AG04450 (cell line): ENCODE measurements around the gene ZNF606. TPM values are rescaled to one million over a fixed set of nuclear protein-coding genes. Genes with fewer than 3 reads are reported as not detected.

Experiments
- CTCF ChIA-PET: fragments of 300-600, 350-600 bp; formaldehyde crosslinking; extraction: SDS; loops from one replicate; lab custom pipeline; 2022; ENCODE audit warnings: antibody characterized with exemption, inconsistent platforms; lab: Charles Lee
- POLR2A ChIA-PET: fragments of 350-600 bp; formaldehyde crosslinking; extraction: SDS; loops from one replicate; lab custom pipeline; 2021; ENCODE audit warnings: antibody characterized with exemption, inconsistent platforms; lab: Yijun Ruan, JAX
- DNase-seq: peaks from one replicate; pipeline ENCODE4 v3.0.0-alpha.2; 2011; ENCODE audit warnings: low read depth, low spot score
- H3K27ac ChIP-seq: one replicate; pipeline ENCODE4 v1.5.1; 2012; ENCODE audit warnings: low read depth, low read length, control low read depth
- H3K27me3 ChIP-seq: one replicate; pipeline ENCODE4 v1.6.0; 2012; ENCODE audit warnings: low read length; ENCODE audit not compliant: control insufficient read depth, insufficient read depth
- H3K4me3 ChIP-seq: 2 replicates; pipeline ENCODE4 v1.5.1; 2011; ENCODE audit warnings: mild to moderate bottlenecking, low read depth, low read length, control low read depth
- H3K9me3 ChIP-seq: 2 replicates; pipeline ENCODE4 v1.5.1; 2012; ENCODE audit warnings: low read length; ENCODE audit not compliant: control insufficient read depth, insufficient read depth
- CTCF ChIP-seq: IDR thresholded peaks from 2 replicates; pipeline ENCODE4 v1.5.1; 2011; ENCODE audit warnings: low read depth, low read length, control low read depth, inconsistent platforms
- polyA plus RNA-seq: library from polyadenylated mRNA; depleted of rRNA; stranded (reverse); fragments of >200 nt; gene quantifications from 2 replicates; pipeline ENCODE4 v1.2.3, GENCODE V29; 2011

The ZNF606 gene
- polyA plus RNA-seq, 1 experiment = 4.9 TPM

DNA sequence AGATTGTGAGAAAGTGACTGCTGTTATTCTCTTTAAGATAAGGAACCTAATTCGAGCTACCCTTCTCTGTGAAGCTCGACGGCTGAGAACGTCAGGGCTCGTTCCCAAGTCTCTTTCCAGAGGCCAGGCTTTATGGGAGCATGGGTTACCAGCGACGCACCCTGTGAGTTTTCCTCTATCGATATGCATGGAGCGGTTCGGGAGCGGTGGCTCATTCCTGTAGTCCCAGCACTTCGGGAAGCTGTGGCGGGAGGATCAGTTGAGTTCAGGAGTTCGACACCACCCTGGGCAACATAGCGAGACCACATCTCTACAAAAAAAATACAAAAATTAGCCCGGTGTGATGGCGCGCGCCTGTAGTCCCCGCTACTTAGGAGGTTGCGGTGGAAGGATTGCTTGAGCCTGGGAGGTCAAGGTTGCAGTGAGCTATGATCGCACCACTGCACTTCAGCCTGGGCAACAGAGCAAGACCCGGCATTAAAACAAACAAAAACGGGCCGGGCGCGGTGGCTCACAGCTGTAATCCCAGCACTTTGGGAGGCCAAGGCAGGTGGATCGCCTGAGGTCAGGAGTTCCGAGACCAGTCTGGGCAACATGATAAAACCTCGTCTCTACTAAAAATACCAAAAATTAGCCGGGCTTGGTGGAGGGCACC lies 681 bp upstream of the ZNF606 start:
- ChIA-PET CTCF (no interaction called here), POLR2A (interaction anchor here (1.0 to 1.7 kb wide), 4 partner anchors 56 to 275 kb away, joined by 3 to 11 read pairs (median 4); partner anchors contain the start of genes ZNF135, ZNF329 and ZNF8)
- Histone ChIP-seq H3K4me3 (peak overlapping the region; percentile 92), H3K27ac (peak overlapping the region; percentile 47), H3K9me3 (peaks cover 87% of the 10 kb centered on the region), H3K27me3 (no peaks in the 10 kb centered on the region)
- TF ChIP-seq CTCF = no peak
- no peak for DNase-seq

DNA sequence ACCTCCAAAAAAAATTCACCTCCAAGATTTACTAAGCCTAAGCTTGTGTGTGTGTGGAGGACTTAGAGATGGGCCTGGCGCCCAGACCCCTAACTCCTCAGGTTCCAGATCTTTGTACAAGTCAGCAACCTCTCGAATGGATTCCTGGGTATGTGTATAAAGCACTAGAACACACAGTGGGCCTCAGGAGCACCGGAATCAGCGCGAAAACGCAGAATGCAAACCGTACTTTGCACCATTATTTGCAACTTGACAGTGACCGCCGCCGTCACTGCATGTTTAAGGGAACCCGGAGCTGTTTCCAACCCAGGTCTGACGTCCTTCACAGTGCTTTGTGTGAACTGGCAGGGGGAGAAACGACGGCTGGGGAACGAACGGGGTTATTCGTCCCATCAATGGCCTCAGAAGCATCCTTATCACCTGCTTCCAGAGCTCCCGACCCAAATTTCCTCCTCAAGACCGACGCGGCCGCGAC lies 688 bp downstream of the ZNF606 start:
- peaks cover 74% of the 10 kb centered on the region for H3K9me3 ChIP-seq
- no peaks in the 10 kb centered on the region for H3K27me3 ChIP-seq
- CTCF ChIA-PET = no interaction called here
- no peak for TF ChIP-seq CTCF
- peak overlapping the region; percentile 65 for H3K27ac ChIP-seq
- POLR2A ChIA-PET = interaction anchor here (0.6 to 1.7 kb wide), 6 partner anchors 10 to 181 kb away, joined by 3 to 11 read pairs (median 6); partner anchors contain the start of genes ZNF135, ZNF274 and ZNF329
- no peak for DNase-seq
- peak overlapping the region; percentile 92 for H3K4me3 ChIP-seq

DNA sequence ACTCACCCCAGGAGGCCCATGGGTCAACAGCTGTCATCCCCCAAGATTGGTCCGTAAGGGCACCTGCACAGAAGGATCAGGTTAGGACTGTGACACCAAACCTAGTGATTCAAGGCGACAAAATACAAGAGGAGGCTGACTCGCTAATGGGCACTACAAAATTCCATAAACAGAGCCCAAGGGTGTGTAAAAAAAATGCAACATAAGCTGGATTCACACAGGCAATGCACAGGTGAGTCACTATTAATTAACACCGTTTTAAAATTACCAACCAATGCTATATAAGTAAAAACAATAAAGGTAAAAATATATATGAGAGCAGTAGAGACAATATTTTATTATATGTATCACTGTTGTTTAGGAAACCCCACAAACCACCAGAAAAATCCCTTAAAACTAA lies 1.9 kb downstream of the ZNF606 start:
- Histone ChIP-seq H3K27me3 (no peaks in the 10 kb centered on the region), H3K4me3 (no peak overlapping the region), H3K27ac (no peak overlapping the region), H3K9me3 (peaks cover 72% of the 10 kb centered on the region)
- CTCF ChIA-PET = no interaction called here
- no peak for TF ChIP-seq CTCF
- POLR2A ChIA-PET = interaction anchor here (0.5 kb wide), 1 partner anchor 1406 kb away, joined by 7 read pairs; the partner anchor contains the start of gene ZNF71
- no peak for DNase-seq

DNA sequence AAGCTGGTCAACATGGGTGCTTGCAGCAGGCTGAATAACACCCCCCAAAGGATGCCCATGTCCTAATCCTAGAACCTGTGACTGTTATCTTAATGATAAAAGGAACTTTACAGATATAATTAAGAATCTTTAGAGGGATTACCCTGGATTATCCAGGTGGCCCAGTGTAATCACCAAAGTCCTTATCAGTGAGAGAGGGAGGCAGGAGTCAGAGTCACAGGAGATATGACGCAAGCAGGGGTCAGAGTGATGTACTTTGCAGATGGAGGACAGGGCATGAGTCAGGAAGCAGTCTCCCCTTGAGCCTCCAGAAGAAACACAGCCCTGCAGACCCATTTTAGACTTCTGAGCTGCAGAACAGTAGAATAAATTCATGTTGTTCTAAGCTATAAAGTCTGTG lies 9.8 kb downstream of the ZNF606 start:
- CTCF ChIA-PET = no interaction called here
- Histone ChIP-seq H3K9me3 (peaks cover 71% of the 10 kb centered on the region), H3K27me3 (no peaks in the 10 kb centered on the region), H3K4me3 (no peak overlapping the region), H3K27ac (no peak overlapping the region)
- TF ChIP-seq CTCF = no peak
- DNase-seq = no peak
- POLR2A ChIA-PET = no interaction called here

DNA sequence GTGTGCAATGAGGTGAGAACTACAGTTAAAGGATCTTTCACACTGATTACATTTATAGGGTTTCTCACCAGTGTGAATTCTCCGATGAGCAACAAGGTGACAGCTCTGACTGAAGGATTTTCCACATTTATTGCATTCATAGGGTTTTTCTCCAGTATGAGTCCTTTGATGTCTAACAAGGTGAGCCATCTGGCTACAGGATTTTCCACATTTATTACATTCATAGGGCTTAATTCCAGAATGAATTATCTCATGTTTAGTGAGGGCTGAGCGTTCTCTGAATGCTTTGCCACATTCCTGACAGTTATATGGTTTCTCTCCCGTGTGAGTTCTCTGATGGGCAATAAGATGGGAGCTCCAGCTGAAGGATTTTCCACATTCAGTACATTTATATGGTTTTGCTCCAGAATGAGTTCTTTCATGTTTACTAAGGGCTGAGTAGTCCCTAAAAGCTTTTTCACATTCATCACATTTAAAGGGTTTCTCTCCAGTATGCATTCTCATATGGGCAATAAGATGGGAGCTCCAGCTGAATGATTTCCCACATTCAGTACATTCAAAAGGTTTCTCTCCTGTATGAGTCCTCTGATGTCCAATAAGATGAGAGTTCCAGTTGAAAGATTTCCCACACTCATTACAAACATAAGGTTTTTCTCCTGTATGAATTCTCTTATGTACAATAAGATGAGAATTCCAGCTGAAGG lies 23.9 kb downstream of the ZNF606 start:
- Histone ChIP-seq H3K27me3 (no peaks in the 10 kb centered on the region), H3K4me3 (no peak overlapping the region), H3K9me3 (peaks cover 76% of the 10 kb centered on the region), H3K27ac (no peak overlapping the region)
- no peak for TF ChIP-seq CTCF
- ChIA-PET CTCF (no interaction called here), POLR2A (no interaction called here)
- DNase-seq = no peak
